NCI-H524 treated with DMSO at 0.1 percent for 48 hours (cell line): ENCODE data around the gene DSTYK.

ENCODE experiments used
- DNase-seq: peaks from one replicate; lab custom pipeline; 2025; lab: John Stamatoyannopoulos, UW

DSTYK gene

DNA sequence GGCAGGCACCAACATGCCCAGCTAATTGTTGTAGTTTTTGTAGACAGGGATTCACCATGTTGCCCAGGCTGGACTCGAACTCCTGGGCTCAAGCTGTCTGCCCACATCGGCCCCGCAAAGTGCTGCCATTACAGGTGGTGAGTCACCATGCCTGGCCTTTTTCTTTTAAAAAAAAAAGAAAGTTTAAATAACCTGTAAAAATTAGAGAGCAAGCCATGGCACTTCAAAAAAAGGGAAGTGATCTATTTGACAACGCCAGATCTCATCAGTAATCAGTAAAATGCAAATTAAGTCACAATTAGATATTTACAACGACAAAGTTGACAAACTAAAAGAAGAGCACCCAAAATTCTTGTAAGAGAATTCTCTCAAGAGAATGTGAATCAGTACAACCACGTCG lies 86.8 kb downstream of the DSTYK start:
- DNase-seq, result no peak

DNA sequence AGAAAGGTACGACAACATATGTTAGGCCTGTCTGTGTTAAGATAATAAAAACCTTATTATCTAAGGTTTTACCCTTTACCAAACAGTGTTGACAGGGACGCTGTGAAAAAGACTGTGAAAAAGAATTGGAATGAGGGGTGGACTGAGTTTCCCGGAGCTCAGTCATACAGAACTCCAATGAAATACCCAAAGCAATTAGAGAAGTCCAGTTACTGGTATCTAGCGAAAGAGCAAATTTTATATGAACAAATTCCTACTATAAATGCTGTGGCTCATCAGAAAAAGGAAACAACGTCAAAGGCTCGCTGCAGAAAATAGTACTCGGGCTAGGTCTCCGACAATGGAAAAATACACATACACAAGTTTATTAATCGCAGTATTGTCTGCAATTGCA lies 89.0 kb downstream of the DSTYK start:
- DNase-seq, result no peak

DNA sequence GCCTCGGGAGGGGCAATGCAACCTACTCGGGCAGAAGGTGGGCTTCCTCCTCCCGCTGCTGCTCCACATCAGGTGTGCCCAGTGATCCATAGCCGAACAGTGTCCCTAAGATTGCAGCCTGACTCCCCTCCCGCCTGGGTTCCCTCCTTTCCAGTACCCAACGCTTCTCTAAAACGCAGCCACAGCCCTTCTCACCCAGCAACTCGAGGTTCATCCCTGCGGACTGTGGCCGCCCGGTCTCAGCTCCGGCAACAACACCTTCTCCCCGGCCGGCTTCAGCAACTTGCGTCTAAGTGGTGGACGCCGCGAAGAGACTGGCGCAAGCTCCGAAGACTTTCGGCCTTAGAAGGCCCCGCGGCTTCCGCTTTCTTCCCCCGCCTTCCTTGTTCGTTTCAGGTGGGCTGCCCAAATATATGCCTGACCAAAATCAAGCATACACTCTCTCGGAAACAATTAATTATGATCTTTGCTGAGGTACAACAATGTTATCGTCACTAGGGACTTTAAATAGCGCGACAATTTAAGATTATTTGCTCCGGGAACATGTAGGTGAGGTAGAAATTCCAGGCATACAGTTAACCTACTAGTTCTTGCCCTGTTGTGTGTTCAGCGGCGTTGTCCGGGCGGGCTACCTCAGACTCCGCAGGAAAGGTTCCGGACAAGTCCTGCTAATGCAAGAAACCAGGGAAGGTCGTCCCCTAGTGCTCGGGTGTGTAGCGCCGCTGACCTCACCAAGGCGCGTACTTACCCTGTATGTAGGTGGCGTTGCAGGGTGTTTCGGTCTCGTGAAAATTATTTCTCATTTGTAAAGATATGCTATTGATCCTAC lies 89.6 kb downstream of the DSTYK start, which contains the start of gene RBBP5:
TSS of gene RBBP5 (minus strand) at position 319 of the 829 bp plus-strand sequence. CDS start at position 214, 105 bp downstream.
- DNase-seq, result peak; percentile 86

DNA sequence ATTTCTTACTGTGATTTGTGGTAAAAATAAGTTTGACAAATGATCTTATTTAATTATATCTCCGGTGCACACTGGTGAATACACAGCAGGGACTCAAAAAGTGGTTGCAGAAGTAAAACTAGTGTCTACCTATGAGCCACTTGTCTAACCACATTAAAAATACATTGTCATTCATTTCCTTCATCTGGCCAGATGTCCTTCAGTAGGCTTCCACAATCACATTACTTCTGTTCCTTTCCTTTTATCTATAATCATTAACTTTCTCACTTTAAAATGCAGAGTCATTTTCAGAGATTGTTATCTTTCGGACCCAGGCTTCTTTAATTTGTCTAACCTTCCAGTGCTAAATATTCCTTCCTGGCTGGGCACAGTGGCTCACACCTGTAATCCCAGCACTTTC lies 92.8 kb downstream of the DSTYK start:
- DNase-seq, result no peak

DNA sequence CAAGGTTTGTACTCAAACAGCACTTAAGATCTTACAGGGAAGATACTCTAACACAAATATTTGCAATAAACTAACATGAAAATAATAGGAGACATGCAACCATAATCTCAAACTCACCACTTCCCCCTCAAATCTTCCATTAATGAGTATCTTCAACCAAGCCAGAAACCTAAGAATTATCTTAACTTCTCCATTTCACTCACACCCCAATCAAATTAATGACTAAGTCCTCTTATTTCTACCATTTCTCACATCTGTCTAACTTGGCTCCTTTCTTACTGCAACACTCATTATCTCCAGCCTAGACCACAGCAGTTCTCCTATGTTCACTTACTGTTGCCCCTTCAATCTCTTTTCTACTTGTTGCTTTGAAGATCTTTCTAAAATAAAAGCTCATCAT lies 100.1 kb downstream of the DSTYK start:
- no peak for DNase-seq

DNA sequence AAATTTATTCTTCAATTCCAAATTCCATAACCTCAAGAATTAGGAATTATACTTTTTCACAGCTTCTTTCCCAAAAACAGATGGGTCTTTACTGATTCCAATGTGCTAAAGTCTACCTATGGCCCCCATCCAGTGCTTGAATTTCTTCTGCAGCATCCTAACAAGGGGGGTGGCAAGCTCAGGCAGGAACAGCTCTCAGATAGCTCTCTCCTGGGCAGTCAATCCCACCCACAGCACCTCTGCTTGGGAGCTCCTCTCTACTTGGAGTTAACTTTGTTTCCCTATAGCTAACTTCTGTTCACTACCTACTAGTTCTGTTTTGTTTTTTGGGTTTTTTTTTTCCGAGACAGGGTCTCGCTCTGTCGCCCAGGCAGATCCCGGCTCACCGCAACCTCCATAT lies 101.8 kb downstream of the DSTYK start:
- DNase-seq, result no peak

DNA sequence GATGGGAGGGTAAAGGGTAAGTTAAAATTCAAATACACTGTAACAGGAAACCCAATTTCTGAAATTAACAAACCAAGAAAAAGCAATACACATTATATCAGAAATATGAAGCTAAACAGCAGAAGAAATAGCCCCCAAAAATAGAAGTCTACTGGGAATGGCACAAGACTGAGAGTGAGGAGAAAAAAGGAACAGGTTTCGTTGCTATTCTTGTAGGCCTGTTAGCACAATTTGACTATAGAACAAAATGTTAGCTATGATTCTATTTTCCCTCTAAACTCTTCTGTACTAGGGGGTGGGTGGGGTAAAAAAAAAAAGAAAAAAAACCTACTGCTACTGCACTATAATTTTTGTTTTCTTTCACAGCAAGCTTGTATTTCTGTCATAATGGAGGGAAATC lies 102.2 kb downstream of the DSTYK start:
- no peak for DNase-seq

DNA sequence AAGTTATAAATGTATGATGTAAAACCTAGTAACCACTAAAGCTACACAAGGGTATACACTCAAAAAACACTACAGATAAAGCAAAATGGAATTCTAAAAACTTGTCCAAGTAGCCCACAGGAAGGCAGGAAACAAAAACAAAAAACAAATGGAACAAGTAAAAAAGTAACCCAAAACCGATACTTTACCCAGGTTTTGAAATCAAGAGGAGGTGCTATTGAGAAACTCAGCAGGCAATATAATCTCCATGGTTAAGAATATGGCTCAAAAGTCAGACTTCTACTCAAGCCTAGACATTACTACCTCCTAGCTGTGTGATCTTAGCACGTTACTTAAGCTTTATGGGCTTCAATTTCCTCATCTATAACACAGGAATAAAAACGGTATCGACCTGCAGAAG lies 103.0 kb downstream of the DSTYK start:
- DNase-seq, result no peak

DNA sequence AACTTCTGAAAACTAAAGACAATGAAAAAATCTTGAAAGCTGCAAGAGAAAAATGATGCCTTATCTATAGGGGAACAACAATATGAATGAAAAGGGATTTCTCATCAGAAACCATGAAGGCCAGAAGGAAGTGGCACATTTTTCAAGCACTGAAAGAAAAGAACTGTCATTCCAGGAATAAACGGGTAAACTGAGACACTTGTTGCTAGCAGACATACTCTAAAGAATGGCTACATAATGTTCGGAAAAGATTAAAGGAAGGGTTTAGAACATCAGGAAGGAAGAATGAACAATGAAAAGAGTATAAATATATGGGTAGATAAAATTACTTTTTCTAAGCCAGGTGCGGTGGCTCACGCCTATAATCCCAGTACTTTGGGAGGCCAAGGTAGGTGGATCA lies 104.2 kb downstream of the DSTYK start:
- no peak for DNase-seq

DNA sequence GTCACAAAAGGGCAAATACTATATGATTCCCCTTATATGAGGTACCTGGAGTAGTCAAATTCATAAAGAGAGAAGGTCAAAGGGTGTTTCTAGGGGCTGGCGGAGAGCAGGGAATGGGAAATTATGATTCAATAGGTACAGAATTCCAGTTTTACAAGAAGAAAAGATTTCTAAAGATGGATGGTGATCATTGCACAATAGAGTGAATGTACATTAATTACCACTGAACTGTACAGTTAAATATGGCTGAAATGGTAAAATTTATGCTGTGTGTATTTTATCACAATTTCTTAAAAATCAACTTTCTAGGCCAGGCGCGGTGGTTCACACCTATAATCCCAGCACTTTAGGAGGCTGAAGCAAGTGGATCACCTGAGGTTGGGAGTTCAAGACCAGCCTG lies 109.1 kb downstream of the DSTYK start:
- DNase-seq, result no peak

DNA sequence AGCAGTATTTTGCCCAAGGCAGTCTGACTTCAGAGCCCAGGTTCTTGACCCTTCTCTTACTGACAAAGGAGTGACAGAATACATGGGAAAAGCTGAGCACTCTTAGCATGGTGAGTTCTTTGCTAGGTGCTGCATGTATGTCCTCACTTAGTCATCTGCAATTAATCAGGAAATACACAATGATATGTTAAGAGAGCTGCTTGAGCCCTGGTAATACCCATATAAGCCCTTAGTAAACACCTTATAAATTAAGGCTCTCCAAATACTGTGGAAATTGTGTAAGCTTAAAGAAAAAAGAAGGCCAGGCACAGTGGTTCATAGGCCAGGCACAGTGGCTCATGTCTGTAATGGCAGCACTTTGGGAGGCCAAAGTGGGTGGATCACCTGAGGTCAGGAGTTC lies 113.3 kb downstream of the DSTYK start:
- no peak for DNase-seq

DNA sequence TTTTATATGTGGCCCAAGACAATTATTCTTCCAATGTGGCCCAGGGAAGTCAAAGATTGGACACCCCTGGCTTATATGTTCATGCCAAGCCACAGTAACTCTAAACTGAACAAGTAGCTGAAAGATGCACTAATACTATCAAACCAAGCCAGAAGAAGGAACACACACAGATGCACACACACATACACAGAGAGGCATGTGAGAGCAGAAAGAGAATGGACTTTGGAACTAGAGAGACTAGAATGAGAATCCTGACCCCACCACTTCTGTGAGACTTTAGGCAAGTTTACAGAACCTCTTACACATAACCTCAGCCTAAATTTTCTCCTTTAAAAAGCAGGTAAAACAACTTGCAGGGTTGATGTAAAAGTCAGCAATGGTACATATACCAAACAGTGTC lies 116.1 kb downstream of the DSTYK start:
- no peak for DNase-seq
